HG03039 (cell line): Measurements from ENCODE around the gene CATSPERB.
"Not testable (repeated sequence)": the region's sequence is repeated elsewhere in the genome, so short reads cannot be mapped to it uniquely, and the experiment has no call there.

Source experiments
- ATAC-seq: cut with Tn5 transposase; IDR thresholded peaks from one replicate; pipeline ENCODE4 v1.9.1; 2021; ENCODE audit warnings: mild to moderate bottlenecking, moderate library complexity; ENCODE audit not compliant: unreplicated experiment

The CATSPERB gene

DNA sequence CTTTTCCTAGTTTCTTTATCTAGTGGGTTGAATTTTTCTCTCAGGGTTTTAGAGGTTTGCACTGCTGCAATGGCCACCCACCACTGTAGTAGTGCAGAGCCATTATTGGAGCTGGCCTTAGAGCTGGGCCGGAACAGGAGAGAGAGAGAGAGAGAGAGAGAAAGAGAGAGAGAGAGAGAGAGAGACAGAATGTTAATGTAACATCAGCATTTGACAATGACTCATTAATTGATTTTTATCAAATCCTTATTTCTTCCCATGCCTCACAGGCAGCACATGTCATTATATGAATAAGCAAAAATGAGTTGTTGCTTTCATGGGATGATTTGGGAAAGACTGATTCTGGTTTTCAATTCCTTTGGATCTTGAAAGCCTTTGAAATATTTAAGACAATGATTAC lies 145.5 kb downstream of the CATSPERB start:
- ATAC-seq, result no peak

DNA sequence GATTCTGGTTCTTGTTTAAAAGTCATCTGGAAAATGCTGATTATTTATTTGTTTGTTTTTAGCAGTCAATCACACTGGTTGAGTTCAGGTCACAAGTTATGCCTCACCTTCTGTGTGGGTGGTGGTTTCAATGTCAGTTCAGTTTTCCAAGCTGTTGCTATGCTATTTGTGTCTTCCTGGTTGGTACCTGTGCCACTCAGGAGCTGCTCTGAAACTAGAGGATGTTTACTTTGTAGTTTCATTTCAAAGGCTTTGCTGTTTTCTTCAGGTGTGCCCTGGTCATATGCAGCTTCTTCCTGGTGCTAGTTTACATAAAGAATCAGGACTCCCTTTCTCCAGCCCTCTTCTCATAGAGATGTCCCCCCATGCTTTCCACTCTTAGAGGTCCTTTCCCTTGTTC lies 146.0 kb downstream of the CATSPERB start:
- ATAC-seq, result no peak

DNA sequence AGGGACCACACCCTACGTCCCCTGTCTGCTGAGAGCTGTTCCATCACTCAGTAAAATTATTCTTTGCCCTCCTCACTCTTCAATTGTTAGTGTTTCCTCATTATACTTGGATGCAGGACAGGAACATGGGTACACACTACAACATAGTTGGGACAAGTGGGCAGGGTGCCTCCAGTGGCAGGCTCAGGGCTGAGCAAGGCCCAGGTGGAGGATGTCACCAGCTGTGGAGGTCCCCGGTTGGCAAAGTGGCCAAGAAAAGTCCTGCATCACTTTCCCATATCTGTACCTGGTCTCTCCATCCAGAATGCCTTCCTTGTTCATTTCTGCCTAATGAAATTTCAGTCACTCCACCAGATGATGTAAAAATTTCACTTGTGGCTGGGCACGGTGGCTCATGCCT lies 149.1 kb downstream of the CATSPERB start:
- no peak for ATAC-seq

DNA sequence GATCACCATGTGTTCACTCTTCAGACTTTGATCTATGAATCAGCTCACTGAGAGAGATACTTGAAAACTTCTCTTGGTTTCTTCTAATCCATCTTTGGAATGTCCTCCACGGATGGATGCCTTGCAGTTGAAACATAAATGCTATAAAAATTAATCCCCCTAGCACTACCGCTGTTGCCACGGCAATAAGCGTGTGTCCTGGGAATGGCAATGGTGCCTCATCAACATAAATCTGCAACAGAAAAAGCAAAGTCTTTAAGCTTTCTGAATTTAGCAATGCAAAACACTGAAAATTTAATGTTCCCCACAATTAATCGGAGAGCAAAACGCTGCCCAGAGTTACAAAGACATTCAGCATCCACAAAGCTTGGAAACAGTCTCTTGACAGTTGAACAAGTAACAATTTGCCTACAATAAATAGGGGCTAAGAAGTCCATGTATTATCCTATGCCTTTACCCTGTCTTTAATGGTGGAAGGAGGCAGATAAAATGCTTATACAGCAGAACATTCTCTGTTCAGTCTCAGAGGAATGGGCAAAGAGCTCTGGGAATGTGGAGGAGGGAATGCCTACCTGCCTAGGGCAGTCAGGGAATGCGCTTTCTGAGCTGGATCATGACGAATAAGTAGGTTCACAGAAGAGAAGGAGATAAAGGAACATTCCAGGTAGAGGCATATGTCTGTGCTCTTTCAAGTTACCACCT lies 150.9 kb downstream of the CATSPERB start:
- ATAC-seq, result no peak

DNA sequence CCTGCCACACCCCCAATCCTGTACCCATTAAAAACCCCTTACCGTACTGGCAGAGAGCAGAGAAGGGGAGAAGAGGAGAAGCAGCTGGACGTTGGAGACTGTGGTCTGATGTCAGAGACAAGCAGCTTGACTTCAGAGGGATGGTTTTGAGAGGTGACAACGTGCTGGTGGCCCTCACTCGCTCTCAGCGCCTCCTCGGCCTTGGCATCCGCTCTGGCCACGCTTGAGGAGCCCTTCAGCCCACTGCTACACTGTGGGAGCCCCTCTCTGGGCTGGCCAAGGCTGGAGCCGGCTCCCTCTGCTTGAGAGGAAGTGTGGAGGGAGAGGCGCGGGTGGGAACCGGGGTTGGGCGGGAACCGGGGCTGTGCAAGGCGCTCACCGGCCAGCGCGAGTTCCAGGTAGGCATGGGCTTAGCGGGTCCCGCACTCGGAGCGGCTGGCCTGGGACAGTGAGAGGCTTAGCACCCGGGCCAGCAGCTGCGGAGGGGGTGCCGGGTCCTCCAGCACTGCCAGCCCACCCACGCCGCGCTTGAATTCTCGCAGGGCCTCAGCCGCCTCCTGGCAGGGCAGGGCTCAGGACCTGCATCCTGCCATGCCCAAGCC lies 154.2 kb downstream of the CATSPERB start:
- no peak for ATAC-seq

DNA sequence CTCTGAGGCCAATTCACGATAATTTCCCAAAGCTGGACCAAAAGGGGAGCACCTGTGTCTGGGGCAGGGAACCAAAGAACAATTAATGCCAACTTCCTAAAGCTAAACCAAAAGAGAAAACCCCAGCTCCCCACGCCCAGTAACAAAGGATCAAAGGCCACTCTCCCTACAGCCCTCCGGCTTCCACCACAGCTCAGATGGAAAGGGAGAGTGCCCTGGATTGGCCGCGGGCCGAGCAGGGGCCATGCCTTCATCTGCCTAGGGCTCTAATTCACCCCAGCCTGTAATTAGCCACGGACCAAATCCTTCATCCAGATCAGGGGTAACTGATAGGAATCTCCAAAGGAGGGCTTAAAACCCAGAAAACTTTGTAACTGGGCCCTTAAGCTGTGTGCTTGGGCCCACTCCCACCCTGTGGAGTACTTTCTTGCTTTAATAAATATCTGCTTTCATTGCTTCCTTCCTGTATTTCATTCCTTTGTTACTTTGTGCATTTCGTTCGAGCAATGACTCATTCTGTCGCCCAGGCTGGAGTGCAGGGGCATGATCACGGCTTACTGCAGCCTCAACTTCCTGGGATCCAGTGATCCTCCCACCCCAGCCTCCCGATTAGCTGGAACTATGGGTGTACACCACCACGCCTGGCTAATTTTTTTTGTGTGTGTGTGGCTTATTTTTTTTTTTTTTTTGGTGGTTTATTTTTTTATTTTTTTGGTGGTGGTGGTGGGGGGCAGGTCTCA lies 156.2 kb downstream of the CATSPERB start:
- ATAC-seq, result no peak

DNA sequence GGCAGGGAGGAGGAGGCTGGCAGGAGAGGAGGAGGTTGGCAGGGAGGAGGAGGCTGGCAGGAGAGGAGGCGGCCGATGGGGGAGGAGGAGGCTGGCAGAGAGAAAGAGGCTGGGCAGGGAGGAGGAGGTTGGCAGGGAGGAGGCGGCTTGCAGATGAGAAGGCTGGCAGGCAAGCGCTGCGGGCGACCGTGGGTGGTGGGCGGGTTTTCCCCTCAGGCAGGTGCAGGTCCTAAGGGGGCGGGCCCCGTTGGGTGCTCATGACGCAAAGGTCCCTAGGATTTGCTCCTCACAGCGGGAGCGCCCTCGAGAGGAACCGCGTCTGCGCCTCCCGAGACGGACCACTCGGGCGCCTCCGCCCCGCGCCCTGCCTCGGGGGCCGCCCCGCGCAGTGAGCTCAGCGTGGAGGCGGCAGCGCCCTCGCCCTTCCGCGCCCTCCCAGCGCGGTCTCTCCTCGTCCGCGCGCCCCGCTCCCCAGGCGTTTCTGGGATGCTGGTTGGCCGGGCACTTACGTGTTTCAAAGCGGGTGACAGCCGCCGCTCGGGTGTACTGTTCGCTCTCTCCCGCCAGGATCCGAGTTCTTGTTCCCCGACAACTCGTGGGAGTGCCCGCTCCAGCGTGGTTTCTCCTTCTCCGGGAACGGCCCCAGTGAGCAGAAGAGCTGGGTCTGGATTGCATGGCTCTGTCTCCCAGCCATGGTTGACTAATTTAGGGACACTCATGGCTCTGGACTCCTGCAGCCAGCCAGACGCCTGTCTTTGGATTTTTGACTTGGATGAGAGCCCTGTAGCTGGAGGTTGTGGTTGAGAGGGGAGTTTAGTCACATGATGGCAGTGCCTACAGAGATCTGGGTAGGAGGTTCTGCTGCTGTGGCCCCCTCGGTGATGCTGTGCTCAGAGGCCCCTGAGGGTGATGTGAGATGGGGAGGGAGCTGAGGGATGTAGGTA lies 157.7 kb downstream of the CATSPERB start:
- ATAC-seq, result no peak

DNA sequence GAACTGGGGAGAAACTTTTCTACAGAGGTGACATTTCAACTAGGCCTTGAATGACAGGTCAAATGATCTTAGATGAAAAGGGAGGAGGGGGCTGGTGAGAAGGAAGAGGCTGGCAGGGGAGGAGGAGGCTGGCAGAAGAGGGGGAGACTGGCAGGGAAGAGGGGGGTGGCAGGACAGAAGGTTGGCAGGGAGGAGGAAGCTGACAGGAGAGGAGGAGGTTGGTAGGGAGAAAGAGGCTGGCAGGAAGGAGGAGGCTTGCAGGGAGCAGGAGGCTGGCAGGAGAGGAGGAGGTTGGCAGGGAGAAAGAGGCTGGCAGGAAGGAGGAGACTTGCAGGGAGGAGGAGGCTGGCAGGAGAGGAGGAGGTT lies 158.4 kb downstream of the CATSPERB start:
- no peak for ATAC-seq

DNA sequence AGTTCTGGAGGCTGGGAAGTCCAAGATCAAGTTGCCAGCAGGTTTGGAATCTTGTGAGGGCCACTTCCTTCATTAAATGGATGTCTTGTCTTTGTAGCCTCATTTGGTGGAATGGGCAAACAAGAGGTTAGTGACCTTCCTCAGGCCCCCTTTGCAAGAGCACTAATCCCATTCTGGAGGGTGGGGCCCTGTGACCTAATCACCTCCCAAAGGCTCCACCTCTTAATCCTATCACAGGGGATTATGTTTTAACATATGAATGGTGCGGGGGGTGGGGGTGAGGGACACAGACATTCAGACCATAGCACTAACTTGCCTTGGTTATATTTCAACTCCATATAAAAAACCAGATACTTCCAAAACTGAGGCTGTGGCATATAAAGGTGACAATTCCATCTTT lies 161.9 kb downstream of the CATSPERB start:
- ATAC-seq, result no peak

DNA sequence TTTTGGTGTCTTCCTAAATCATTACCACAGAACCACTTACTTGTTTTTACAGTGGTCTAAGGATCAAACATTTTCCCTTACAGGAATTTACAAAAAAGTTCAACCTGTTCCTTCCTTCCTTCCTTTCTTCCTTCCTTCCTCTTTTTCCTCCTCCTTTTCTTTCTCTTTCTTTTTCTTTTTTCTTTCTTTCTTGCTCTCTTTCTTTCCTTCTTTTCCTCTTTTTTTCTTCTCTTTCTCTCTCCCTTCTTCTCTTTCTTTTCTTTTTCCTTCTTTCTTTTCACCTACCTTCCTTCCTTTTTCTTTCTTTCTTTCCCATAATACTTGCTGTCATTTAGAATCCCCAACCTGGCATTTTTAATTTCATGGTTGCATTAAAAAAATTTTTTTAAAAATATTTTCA lies 162.6 kb downstream of the CATSPERB start:
- ATAC-seq, result no peak

DNA sequence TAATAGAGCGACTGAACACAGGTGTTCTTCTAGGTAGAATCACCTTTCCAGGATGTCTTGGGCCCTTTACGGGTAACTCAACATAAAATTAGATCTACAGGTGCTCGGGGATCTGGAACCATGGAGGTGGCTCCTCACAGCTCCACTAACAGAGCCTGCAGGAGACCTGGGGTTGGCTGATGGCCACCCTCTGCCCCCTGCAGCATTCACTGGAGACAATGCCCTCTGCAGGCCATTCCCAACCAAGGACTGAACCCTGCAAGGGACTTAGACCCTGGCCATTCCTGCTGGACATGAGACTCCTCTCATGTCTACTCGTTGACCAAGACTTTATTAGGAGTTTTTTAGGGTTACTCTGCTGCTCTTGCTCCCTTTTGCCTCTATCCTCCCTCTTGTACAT lies 163.3 kb downstream of the CATSPERB start:
- ATAC-seq, result no peak

DNA sequence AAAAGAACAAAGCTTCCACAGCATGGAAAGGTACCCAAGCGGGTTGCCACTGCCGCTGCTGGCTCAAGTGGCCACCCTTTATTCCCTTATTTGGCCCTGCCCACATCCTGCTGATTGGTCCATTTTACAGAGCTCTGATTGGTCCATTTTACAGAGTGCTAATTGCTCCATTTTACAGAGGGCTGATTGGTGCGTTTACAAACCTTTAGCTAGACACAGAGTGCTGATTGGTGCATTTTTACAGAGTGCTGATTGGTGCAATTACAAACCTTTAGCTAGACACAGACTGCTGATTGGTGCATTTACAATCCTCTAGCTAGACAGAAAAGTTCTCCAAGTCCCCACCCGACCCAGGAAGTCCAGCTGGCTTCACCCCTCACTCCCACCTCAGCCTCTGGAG lies 164.1 kb downstream of the CATSPERB start:
- not testable (repeated sequence) for ATAC-seq

DNA sequence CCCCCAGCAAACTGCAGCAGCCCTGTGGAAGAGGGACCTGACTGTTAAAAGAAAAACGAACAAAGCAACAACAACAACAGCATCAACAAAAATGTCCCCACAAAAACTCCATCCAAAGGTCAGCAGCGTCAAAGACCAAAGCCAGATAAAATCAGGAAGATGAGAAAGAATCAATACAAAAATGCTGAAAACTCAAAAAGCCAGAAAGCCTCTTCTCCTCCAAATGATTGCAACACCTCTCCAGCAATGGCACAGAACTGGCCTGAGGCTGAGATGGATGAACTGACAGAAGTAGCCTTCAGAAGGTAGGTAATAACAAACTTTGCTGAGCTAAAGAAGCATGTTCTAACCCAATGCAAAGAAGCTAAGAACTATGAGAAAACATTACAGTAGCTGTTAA lies 176.4 kb downstream of the CATSPERB start:
- no peak for ATAC-seq

DNA sequence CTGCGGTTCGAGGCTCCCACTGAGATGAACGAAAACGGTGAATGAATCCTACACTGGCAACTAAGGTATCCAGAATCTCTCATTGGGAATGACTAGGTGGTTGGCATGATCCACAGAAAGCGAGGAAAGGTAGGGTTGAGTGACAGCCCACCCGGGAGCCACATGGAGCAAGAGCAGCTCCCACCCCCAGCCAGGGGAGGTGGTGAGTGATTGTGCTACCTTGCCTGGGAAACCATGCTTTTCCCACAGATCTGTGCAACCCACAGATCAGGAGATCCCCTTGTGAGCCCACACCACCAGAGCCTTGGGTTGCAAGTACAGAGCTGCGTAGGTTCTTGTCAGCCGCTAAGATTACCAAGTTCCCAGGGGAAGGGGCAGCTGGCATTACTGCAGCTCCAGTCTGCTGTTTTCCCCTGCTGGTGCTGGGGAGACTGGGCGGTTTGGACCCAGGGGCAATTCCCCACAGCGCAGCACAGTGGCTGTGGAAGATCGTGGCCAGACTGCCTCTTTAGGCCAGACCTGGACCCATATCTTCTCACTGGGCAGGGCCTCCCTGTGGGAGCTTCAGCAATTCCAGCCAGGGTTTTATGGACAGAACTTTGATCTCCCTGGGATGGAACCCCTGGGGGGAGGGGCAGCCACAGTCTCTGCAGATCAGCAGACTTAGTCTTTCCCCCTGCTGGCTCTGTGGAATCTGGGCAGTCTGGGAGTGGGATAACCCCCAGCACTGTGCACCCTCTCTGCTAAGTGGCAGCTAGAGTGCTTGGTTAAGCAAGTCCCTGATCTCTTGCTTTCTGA lies 177.2 kb downstream of the CATSPERB start:
- no peak for ATAC-seq

DNA sequence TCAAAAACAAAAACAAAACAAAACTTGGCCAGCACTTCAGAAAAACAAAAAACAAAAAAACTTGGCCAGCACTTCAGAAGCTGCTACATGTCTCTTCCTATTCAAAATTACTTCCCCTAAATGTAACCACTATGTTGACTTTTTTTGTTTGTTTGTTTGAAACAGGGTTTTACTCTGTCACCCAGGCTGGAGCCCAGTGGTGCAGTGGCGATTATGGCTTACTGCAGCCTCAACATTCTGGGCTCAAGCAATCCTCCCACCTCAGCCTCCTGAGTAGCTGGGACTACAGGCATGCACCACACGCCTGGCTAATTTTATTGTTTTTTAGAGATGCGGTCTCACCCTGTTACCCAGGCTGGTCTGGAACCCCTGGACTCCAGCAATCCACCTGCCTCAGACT lies 183.8 kb downstream of the CATSPERB start:
- ATAC-seq, result no peak

DNA sequence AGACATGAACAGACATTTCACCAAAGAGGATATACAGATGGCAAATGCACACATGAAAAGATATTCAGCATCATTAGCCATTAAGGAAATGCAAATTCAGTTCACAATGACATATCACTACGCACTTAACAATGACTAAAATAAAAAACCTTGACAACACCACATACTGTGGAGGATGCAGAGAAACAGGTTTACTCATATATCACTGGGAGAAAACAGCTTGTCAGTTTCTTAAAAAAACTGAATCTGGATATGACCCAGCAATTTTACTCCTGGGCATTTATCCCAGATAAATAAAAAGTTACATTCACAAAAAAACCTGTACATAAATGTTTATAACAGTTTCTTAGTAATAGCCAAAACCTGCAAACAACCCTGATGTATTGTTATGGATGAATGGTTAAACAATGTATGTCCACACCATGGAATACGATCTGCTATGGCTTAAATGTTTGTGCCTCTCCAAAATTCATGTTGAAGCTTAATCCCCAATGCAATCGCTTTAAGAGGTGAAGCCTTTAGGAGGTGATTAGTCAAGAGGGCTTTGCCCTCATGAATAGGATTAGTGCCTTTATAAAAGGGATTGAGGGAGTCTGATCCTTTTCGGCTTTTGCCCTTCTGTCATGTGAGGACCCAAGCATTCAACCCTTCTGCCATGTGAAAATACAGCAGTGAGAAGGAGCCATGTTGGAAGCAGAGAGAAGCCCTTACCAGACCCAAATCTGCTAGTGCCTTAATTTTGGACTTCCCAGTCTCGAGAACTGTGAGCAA lies 185.8 kb downstream of the CATSPERB start:
- ATAC-seq, result no peak

DNA sequence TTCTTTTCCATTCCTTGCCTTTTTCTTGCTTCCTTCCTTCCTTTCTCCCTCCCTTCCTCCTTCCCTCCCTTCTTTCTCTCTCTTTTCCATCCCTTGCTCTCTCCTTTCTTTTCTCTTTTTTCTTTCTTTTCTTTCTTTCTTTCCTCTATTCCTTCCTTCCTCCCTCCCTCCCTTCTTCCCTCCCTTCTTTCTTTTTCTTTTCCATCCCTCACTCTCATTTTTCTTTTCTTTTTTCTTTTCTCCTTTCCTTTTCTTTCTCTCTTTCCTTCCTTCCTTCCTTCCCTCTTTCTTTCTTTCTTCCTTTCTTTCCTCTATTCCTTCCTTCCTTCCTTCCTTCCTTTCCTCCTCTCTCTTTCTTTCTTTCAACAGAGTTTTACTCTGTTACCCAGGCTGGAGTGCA lies 186.7 kb downstream of the CATSPERB start:
- ATAC-seq, result no peak

DNA sequence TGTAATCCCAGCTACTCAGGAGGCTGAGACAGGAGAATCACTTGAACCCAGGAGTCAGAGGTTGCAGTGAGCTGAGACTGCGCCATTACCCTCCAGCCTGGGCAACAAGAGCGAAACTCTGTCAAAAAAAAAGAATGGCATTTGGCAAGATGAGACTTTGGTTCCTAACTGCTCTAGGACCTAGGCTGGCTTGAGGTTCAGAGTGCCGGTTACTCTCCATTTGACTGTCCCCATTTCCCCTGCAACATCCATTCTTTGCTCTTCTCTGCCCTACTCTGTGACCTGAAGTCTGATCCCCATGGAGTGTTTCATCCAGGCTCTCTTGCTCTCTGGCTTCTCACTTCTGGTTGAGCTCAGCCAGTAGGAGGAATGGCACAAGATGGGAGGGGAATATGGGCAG lies 195.6 kb downstream of the CATSPERB start:
- ATAC-seq, result no peak

DNA sequence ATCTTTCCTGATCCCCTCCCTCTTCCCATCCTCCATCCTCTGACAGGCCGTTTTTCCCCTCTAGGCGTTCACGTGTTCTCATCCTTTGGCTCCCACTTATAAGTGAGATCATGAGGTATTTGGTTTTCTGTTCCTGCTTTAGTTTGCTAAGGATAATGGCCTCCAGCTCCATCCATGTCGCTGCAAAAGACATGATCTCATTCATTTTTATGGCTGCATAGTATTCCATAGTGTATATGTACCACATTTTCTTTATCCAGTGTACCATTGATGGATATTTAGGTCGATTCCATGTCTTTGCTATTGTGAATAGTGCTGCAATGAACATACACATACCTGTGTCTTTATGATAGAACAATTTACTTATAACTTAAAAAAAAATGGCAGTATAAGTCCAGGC lies 197.8 kb downstream of the CATSPERB start:
- ATAC-seq, result not testable (repeated sequence)

DNA sequence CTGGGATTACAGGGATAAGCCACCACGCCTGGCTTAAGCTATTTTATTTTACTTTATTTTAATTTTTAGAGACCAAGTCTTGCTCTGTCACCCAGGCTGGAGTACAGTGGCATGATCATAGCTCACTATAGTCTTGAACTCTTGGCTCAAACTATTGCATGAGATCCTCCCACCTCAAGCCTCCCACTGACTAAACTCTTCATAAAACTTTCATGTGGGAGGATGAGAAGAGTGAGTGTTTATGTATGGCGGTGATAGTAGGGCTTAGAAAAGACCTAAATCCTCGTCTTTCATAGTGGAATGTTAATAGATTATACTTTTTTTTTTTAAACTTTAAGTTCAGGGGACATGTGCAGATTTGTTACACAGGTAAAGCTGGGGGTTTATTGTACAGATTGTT lies 198.3 kb downstream of the CATSPERB start:
- ATAC-seq, result no peak
